GM19438 (cell line): ENCODE measurements around the gene FGF14.

Experiments
- ATAC-seq: cut with Tn5 transposase; IDR thresholded peaks from one replicate; pipeline ENCODE4 v1.9.1; 2021; ENCODE audit warnings: low read depth; ENCODE audit not compliant: unreplicated experiment

Gene FGF14

GRCh38 chr13:102369302-102369701, 32.5 kb downstream of the FGF14 start:
- no peak for ATAC-seq

- no peak for ATAC-seq
These were observed 34.0 kb downstream of the FGF14 start for GRCh38 chr13:102367836-102368235.

DNA sequence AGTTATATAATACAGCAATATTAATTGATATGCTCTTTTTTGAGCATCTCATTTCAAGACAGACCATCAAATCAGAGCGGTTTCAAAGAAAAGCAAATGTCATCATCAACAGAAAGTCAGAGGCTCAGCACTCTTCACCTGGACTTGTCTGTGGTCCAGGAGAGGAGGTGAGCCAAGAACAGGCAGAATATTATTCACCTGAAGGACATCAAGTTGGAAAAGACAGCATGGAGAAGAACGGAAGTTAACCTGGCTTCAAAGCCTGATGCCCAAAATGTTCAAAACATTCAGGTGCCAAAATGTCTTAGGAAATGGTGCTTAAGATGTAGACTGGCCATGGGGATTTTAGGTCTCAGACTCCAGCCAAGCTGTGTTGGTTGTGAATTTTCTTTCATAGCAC, 40.7 kb downstream of the FGF14 start:
- no peak for ATAC-seq

DNA sequence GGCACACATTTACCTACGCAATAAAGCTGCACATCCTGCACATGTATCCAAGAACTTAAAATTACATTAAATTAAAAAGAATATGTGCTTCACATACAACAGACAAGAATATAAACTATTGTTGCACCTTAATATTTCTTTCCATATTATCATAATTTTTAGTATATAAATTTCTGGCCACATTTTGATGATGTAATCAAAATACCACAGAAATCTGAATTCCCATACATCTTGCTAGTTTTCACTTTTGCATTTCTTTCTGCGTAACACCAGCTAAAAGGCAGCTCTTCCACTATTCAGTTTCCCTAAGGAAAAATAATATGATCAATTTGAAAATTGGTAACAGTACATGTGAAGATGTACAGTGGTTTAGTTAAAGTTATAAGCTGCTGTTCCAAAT, 42.6 kb downstream of the FGF14 start:
- ATAC-seq, result no peak

DNA sequence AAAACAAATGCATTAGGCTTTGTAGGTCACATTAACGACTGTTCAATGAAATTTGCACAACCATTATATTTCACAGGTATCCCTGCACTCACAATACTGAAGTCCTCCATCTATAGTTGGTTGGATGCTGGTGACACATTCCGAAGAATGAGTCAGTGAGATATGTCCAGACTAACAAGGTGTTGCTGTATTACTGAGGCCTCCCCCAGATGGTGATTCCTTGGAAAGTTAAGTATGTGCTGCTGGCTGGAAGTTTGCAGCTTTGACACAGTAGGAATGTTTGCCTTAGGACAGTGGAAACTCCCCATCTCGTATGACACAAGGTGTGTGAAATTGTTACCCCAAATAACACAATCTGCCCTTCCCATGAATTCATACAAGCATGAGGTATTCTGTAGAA, 46.6 kb downstream of the FGF14 start:
- no peak for ATAC-seq

DNA sequence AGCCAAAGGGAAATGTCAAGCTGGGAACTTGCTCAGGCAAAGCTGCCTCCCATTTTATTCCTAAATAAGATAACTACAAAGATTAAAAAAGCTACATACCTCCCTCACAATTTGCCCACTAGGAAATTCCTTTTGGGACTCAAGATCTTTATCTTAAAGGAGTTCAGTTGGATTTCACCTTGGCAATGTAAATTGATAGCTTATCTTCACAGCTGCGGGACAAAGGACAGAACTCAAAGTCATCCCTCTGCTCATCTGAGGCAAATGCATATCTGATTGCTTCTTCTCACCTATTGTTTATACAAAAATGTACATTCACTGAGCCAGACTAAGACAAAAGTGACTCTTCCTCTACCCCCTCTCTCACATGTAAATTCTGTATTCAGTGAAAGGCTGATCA, 47.8 kb downstream of the FGF14 start:
- no peak for ATAC-seq

- no peak for ATAC-seq
These were observed 50.3 kb downstream of the FGF14 start for GRCh38 chr13:102351521-102351920.

- ATAC-seq, result no peak
These were observed 54.4 kb downstream of the FGF14 start for GRCh38 chr13:102347490-102347889.

GRCh38 chr13:102346769-102347168, 55.1 kb downstream of the FGF14 start:
- no peak for ATAC-seq

- ATAC-seq, result no peak
These were observed 57.4 kb downstream of the FGF14 start for GRCh38 chr13:102344410-102344809.

DNA sequence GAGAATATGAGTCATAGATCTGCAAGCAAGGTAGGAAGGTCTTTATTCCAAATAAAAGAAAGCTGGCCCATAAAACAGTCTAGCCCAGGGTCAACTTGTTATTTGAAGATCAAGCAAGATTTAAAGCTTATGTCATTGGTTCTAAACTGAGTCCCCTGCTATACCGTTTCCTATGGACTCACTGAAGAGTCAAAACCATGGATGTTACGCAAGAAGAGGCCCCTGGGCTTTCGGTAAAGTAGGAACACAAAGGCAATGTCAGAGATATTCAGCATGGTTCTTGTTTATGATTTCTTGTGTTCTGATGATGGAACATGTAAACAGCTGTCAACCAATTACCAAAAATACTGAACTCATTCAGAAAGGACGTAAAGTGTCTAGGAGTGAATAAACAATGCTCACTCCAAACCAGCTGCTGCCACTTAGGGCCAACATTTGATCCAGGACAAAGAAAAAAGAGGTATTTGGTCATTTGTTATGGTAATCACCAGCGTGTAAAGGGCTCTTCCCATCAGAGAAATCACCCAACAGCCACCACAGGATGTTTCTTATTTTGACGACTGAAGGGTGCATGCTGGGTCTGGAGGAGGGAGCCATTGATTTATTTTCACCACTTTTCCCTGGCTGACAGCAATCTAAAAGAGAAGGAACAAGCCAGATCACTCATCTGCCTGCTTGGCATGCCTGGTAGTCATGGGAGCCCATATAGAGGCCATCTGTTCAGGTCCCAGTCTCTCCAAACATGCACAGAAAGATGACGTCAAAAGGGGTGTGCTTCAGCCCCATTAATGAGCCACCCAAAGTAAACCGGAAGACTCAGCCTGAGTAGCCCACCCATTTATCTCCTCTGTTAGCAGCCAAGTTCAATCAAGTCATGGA, 68.3 kb downstream of the FGF14 start:
- ATAC-seq, result no peak

DNA sequence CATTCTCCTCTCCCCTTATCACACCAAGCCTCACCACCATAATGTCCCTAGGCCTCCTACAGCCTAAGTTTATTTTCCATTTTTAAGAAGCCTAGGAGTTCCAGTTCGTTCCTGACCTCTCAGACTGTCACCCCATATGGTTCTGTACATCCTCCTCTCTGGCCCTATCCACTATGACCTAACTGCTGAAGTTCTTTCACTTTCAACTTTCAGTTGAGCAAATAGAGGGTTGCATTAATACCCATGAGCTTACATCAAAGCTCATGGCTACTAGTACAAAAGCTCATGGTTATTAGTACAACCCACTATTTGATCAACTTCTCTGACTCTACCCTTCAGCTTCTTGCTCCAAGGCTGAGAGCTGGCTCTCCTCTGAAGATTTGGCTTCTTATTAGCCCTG, 72.9 kb downstream of the FGF14 start:
- no peak for ATAC-seq

DNA sequence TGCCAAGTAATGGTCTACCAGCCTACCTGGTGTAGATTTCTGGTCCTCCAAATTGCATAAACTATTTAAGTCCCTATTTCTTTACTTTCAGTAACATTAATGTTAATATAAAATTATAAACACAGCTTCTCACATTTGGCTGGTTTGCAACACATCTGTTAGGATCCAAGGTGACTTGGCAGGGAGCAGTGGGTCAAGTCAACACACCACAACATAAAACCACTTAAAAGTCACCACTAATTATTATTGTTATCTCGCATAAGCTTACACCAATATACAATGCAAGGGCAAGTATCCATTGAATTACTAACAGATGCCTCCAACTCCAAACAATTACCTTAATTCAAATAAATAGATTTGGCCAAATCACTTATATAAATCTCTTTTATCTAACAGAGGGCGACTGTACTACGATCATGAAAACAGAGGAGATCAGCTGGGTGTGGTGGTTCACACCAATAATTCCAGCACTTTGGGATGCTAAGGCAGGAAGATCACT, 74.7 kb downstream of the FGF14 start:
- ATAC-seq, result no peak

GRCh38 chr13:102326381-102327118, 75.3 kb downstream of the FGF14 start:
- ATAC-seq, result no peak

DNA sequence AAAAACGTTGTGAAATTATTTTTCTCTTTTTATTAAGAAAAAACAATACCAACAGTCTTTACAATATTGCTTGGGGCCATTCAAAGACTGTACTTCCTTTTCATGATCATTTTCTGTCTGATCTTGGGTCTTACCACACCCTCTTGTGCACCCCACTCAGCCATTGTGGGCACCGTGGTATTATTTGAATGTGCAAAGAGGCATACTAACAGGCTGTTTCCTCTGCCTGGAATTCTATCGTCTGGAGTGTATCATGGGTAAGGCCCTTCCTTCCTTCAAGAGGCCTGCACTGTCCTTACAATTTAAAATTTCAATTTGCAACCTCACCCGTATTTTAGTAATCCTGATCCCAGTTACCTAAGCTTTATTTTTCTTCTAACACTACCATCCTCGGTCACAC, 76.5 kb downstream of the FGF14 start:
- no peak for ATAC-seq

- no peak for ATAC-seq
These were observed 78.3 kb downstream of the FGF14 start for GRCh38 chr13:102323505-102323904.

DNA sequence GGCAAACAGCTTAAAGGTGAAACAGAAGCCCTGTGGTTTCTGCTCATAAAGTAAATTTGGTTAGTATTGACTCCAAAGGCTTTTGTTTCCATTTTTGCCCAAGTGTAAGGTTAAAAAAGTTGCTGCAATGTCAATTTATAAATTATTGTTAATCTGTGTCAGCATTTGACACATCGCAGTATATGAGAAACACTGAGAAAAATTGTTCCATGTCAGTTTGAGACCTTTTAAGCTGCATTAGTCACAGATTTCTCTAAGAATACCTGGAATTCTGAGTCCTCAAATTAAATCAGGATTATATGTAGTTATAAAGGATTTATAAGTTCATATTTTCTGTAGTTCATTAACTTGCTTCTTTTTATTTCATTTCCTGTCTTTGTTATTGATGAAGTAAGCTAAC, 78.8 kb downstream of the FGF14 start:
- ATAC-seq, result no peak

DNA sequence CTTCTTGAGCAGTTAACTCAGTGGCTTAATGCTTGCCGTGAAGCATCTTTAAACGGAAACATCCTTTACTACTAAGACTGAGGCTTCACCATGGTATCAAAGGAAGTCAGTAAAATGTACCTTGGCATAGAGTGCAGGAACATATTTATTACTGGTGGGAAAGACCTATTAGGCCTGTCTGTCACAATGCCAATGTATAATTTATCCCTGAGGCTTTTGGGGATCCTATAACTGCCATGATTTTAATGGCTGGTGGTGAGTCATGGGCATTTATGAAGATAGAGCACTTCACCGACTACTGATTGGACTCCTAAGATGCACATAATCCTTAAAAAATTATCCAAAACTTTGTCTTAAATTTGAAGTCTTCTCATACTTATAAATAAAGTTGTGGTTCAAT, 79.6 kb downstream of the FGF14 start:
- no peak for ATAC-seq

- ATAC-seq, result no peak
These were observed 83.6 kb downstream of the FGF14 start for GRCh38 chr13:102318233-102318632.

- ATAC-seq, result no peak
These were observed 84.3 kb downstream of the FGF14 start for GRCh38 chr13:102317593-102317992.

GRCh38 chr13:102316732-102317131, 85.1 kb downstream of the FGF14 start:
- no peak for ATAC-seq

DNA sequence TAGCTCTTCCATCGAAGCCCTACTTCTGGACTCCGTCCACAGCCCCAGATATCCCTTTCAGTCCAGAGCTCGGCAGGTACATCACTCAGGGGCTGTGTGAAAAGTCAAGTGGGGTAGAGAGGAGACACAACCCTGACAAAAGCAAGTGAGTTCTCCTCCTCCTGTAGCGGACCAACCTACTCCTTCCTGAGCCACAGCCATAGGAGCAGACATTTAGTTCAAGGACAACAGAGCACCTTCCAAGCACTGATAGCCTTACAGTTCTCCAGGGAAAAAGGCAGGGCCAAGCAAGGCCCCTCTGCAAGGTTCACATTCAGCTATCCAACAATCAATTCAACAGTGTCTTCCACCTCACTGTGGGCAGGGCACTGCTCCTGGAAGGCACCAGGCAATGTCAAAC, 89.0 kb downstream of the FGF14 start:
- ATAC-seq, result no peak
